OCI-LY7 (cell line): ENCODE measurements around the gene GAS7. TPM values are rescaled to one million over a fixed set of nuclear protein-coding genes. Genes with fewer than 3 reads are reported as not detected.

Experiments used
- BruUV-seq: library from RNA; stranded (reverse); fragments of 400-500 nt; replicated peaks from 2 replicates; lab custom pipeline; 2021; lab: Mats Ljungman, UMichigan
- CTCF ChIA-PET: fragments of 300-600 bp; sonication (Branson Sonifier 250); formaldehyde crosslinking; loops from one replicate; lab custom pipeline; 2022; ENCODE audit warnings: antibody characterized with exemption; ENCODE audit not compliant: unreplicated experiment; lab: Charles Lee
- POLR2A ChIA-PET: fragments of 300-600 bp; sonication (Branson Sonifier 250); formaldehyde crosslinking; loops from one replicate; lab custom pipeline; 2022; ENCODE audit warnings: antibody characterized with exemption; lab: Charles Lee
- DNase-seq: peaks from one replicate; pipeline ENCODE4 v3.0.0-alpha.2; 2015; ENCODE audit warnings: low spot score
- H2AFZ ChIP-seq: fragments of 200-600 bp; sonication (generic), shearing (Covaris generic); 2 replicates; pipeline ENCODE4 v1.6.1; 2014; ENCODE audit warnings: mild to moderate bottlenecking, antibody characterized with exemption, low read length, moderate library complexity
- H3K27ac ChIP-seq: fragments of 200-600 bp; sonication (generic); 2 replicates; pipeline ENCODE4 v1.5.1; 2014; ENCODE audit warnings: mixed run types, low read depth, mild to moderate bottlenecking, moderate library complexity, low read length, inconsistent platforms; ENCODE audit not compliant: poor library complexity, severe bottlenecking
- H3K36me3 ChIP-seq: fragments of 200-600 bp; sonication (generic); 2 replicates; pipeline ENCODE4 v1.6.1; 2014; ENCODE audit warnings: mild to moderate bottlenecking, antibody characterized with exemption, low read length, moderate library complexity, mixed read lengths; ENCODE audit not compliant: insufficient read depth
- H3K4me1 ChIP-seq: fragments of 200-600 bp; sonication (generic); 2 replicates; pipeline ENCODE4 v1.5.1; 2014; ENCODE audit warnings: mild to moderate bottlenecking, low read length; ENCODE audit not compliant: insufficient read depth, poor library complexity, severe bottlenecking
- H3K4me2 ChIP-seq: fragments of 200-600 bp; sonication (generic); 2 replicates; pipeline ENCODE4 v1.6.1; 2014; ENCODE audit warnings: mild to moderate bottlenecking, low read length
- H3K4me3 ChIP-seq: fragments of 200-600 bp; sonication (generic); 2 replicates; pipeline ENCODE4 v1.5.1; 2014; ENCODE audit warnings: mild to moderate bottlenecking, low read depth, low read length; ENCODE audit not compliant: poor library complexity, severe bottlenecking
- H3K79me2 ChIP-seq: fragments of 200-600 bp; sonication (generic); 2 replicates; pipeline ENCODE4 v1.6.1; 2016; ENCODE audit warnings: low read depth, mild to moderate bottlenecking, low read length, moderate library complexity, mixed read lengths; ENCODE audit not compliant: insufficient read depth
- H3K9me2 ChIP-seq: fragments of 200-600 bp; sonication (generic); 2 replicates; pipeline ENCODE4 v1.6.1; 2016; ENCODE audit warnings: mild to moderate bottlenecking, low read length, mixed read lengths; ENCODE audit not compliant: insufficient read depth
- H3K9me3 ChIP-seq: fragments of 200-600 bp; sonication (generic); 2 replicates; pipeline ENCODE4 v1.6.1; 2014; ENCODE audit warnings: mild to moderate bottlenecking, mixed run types, low read length, mixed read lengths
- H4K20me1 ChIP-seq: fragments of 200-600 bp; sonication (generic); 2 replicates; pipeline ENCODE4 v1.6.1; 2014; ENCODE audit warnings: mild to moderate bottlenecking, antibody characterized with exemption, low read length, moderate library complexity, mixed read lengths; ENCODE audit not compliant: insufficient read depth
- CTCF ChIP-seq: fragments of 200-600 bp; sonication (generic); conservative IDR thresholded peaks from 2 replicates; pipeline ENCODE4 v1.5.1; 2014; ENCODE audit warnings: mild to moderate bottlenecking, antibody characterized with exemption, low read length, moderate library complexity, mixed read lengths
- EZH2phosphoT487 ChIP-seq: fragments of 200-600 bp; sonication (generic); IDR thresholded peaks from 2 replicates; pipeline ENCODE4 v1.6.1; 2018; ENCODE audit warnings: low read depth, borderline replicate concordance, mild to moderate bottlenecking, mixed run types, antibody characterized with exemption, low read length, moderate library complexity, mixed read lengths
- intact Hi-C: fragments of 100-400 bp; cut with micrococcal nuclease; formaldehyde crosslinking; loops from one replicate; pipeline ENCODE4 v1.10.0; 2022; ENCODE audit not compliant: unreplicated experiment
- total RNA-seq, 2 experiments: library from RNA; depleted of rRNA in 1 of 2; stranded (reverse); fragments of >200 nt in 1 of 2; shearing (Covaris generic) in 1 of 2; gene quantifications; 2 replicates each; pipeline ENCODE4 v1.2.3, GENCODE V29; 2014 to 2022

GAS7 gene
- total RNA-seq, 2 experiments from 2014 or later: 1.5 TPM; not detected in 1

GRCh38 chr17:9905902-9906301 lies 292.5 kb downstream of the GAS7 start:
- Histone ChIP-seq H3K9me2 (no peaks in the 10 kb centered on the region), H3K9me3 (no peaks in the 10 kb centered on the region), H3K36me3 (no peaks in the 10 kb centered on the region), H3K27ac (no peak overlapping the region), H2AFZ (no peak overlapping the region), H3K4me2 (no peak overlapping the region), H3K4me1 (no peaks in the 10 kb centered on the region), H3K79me2 (no peaks in the 10 kb centered on the region), H3K4me3 (no peak overlapping the region), H4K20me1 (no peaks in the 10 kb centered on the region)
- no TSS peak for BruUV-seq
- intact Hi-C loops: no loop called here
- POLR2A ChIA-PET: no interaction called here
- CTCF ChIA-PET: no interaction called here
- TF ChIP-seq EZH2phosphoT487 (no peak), CTCF (peak; percentile 79)
- peak; percentile 10 for DNase-seq

GRCh38 chr17:9905078-9905415 lies 293.4 kb downstream of the GAS7 start, which contains the start of gene RCVRN:
Gene RCVRN, minus strand, starts transcription at chr17:9905271. Its CDS starts 91 bp downstream, at chr17:9905180.
- Histone ChIP-seq H3K27ac (no peak within 1 kb of the TSS), H3K9me3 (no peaks in the 10 kb centered on the region), H3K36me3 (no peaks in the 10 kb centered on the region), H3K9me2 (no peaks in the 10 kb centered on the region), H3K4me2 (no peak within 1 kb of the TSS), H3K79me2 (no peaks in the 10 kb centered on the region), H2AFZ (no peak within 1 kb of the TSS), H4K20me1 (no peaks in the 10 kb centered on the region), H3K4me1 (no peaks in the 10 kb centered on the region), H3K4me3 (no peak within 1 kb of the TSS)
- TF ChIP-seq EZH2phosphoT487: no peak
- no peak for TF ChIP-seq CTCF
- intact Hi-C loops: no loop called here
- ChIA-PET CTCF (no interaction called here), POLR2A (interaction anchor here (0.7 kb wide), 1 partner anchor 1711 kb away, joined by 3 read pairs; no protein-coding TSS in a partner anchor)
- no TSS peak for BruUV-seq
- no peak for DNase-seq

GRCh38 chr17:9904277-9905077 lies 293.9 kb downstream of the GAS7 start:
- H3K27ac ChIP-seq: no peak overlapping the region
- BruUV-seq: no TSS peak
- no peaks in the 10 kb centered on the region for H3K4me1 ChIP-seq
- TF ChIP-seq EZH2phosphoT487: no peak
- no peak for TF ChIP-seq CTCF
- ChIA-PET POLR2A (interaction anchor here (0.7 kb wide), 1 partner anchor 1712 kb away, joined by 3 read pairs; no protein-coding TSS in a partner anchor), CTCF (no interaction called here)
- H3K4me3 ChIP-seq: no peak overlapping the region
- no peaks in the 10 kb centered on the region for H3K79me2 ChIP-seq
- intact Hi-C loops: no loop called here
- no peaks in the 10 kb centered on the region for H3K36me3 ChIP-seq
- H3K9me3 ChIP-seq: no peaks in the 10 kb centered on the region
- no peak overlapping the region for H3K4me2 ChIP-seq
- DNase-seq: no peak
- no peak overlapping the region for H2AFZ ChIP-seq
- no peaks in the 10 kb centered on the region for H3K9me2 ChIP-seq
- H4K20me1 ChIP-seq: no peaks in the 10 kb centered on the region
